HFFc6 (cell line): ENCODE data around the gene FBXO42. TPM values are rescaled to one million over a fixed set of nuclear protein-coding genes. Genes with fewer than 3 reads are reported as not detected.
"Not testable (repeated sequence)": the region's sequence is repeated elsewhere in the genome, so short reads cannot be mapped to it uniquely, and the experiment has no call there.

Experiments
- DNase-seq: peaks from one replicate; pipeline ENCODE4 v3.0.0-alpha.2; 2018
- H3K27ac Mint-ChIP-seq: 2 replicates; pipeline ENCODE4 v1.8.0; 2020; ENCODE audit warnings: mild to moderate bottlenecking, mixed read lengths
- H3K27me3 Mint-ChIP-seq: 2 replicates; pipeline ENCODE4 v1.8.0; 2021; ENCODE audit warnings: mild to moderate bottlenecking, moderate library complexity, mixed read lengths; ENCODE audit not compliant: insufficient read depth
- H3K36me3 Mint-ChIP-seq: 2 replicates; pipeline ENCODE4 v1.8.0; 2021; ENCODE audit warnings: low read depth, mixed read lengths
- H3K4me1 Mint-ChIP-seq: 2 replicates; pipeline ENCODE4 v1.8.0; 2020; ENCODE audit warnings: low read depth, mixed read lengths
- H3K4me3 Mint-ChIP-seq: 2 replicates; pipeline ENCODE4 v1.8.0; 2020; ENCODE audit warnings: mild to moderate bottlenecking, moderate library complexity, mixed read lengths
- H3K9me3 Mint-ChIP-seq: 2 replicates; pipeline ENCODE4 v1.8.0; 2020; ENCODE audit warnings: mild to moderate bottlenecking, mixed read lengths
- total RNA-seq, 6 experiments: library from RNA; stranded (reverse); fragmentation: NEBNext Ultra II Directional; extraction: Animal tissue kit (Norgen Biotek cat#: 25700); gene quantifications; 2 replicates in 1 of 6; 3 replicates in 5 of 6; pipeline ENCODE4 v1.2.3, GENCODE V29; 2021
- TF ChIP-seq, protein P1 (sequence below): fragments of 200-600 bp; sonication (generic); IDR thresholded peaks from 2 replicates; pipeline ENCODE4 v1.5.0; 2021; ENCODE audit warnings: antibody characterized with exemption, mild to moderate bottlenecking

Gene FBXO42
- total RNA-seq, 6 experiments from 2014 or later, result 11.5 to 15.2 (median 13.4) TPM

DNA sequence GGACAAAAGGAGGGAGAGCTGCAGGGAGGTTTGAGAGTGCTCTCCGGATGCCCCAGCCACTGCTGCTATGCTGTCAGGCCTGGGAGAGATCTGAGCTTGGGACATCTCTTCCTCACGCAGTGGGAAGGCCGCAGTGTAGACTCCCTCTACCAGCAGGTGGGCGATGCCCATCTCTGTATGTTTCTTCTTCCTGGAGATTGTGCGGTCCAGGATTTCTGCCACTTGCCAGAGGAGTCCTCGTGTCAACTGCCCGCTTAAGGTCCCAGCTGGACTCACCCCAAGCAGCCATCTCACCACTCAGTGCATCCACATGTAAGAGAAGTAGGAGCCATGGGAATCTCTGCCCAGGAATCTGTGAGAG, 126.2 kb downstream of the FBXO42 start:
- H3K4me1 Mint-ChIP-seq, result no peaks in the 10 kb centered on the region
- peaks cover 6% of the 10 kb centered on the region; the same call in 1 of the 2 replicates for H3K9me3 Mint-ChIP-seq
- H3K4me3 Mint-ChIP-seq, result no peak overlapping the region
- peaks cover 27% of the 10 kb centered on the region for H3K27me3 Mint-ChIP-seq
- no peaks in the 10 kb centered on the region for H3K36me3 Mint-ChIP-seq
- TF ChIP-seq, protein P1, sequence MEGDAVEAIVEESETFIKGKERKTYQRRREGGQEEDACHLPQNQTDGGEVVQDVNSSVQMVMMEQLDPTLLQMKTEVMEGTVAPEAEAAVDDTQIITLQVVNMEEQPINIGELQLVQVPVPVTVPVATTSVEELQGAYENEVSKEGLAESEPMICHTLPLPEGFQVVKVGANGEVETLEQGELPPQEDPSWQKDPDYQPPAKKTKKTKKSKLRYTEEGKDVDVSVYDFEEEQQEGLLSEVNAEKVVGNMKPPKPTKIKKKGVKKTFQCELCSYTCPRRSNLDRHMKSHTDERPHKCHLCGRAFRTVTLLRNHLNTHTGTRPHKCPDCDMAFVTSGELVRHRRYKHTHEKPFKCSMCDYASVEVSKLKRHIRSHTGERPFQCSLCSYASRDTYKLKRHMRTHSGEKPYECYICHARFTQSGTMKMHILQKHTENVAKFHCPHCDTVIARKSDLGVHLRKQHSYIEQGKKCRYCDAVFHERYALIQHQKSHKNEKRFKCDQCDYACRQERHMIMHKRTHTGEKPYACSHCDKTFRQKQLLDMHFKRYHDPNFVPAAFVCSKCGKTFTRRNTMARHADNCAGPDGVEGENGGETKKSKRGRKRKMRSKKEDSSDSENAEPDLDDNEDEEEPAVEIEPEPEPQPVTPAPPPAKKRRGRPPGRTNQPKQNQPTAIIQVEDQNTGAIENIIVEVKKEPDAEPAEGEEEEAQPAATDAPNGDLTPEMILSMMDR, result no peak
- H3K27ac Mint-ChIP-seq, result no peak overlapping the region
- no peak for DNase-seq

DNA sequence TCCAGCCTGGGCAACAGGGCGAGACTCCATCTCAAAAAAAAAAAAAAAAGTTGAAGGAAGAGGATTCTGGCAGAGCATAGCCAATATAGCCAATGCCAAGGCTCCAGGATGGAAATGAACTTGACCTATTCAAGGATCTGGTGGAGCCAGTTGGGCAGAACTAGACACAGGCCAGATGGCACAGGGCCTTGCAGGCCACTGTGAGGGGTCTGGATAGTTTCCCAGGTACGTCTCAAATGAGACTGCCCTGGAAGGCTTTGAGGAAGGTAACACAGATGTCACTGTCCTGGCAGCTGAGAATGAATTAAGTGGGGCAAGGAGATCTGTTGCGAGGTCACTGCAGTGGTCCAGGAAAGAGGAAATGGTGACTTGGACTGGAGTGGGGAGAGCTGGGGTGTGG, 127.8 kb downstream of the FBXO42 start:
- Mint-ChIP-seq H3K27me3 (peaks cover 27% of the 10 kb centered on the region), H3K4me1 (peaks cover 5% of the 10 kb centered on the region), H3K9me3 (peaks cover 6% of the 10 kb centered on the region; the same call in 1 of the 2 replicates), H3K4me3 (no peak overlapping the region), H3K27ac (no peak overlapping the region), H3K36me3 (no peaks in the 10 kb centered on the region)
- DNase-seq, result no peak
- TF ChIP-seq, protein P1, result no peak

DNA sequence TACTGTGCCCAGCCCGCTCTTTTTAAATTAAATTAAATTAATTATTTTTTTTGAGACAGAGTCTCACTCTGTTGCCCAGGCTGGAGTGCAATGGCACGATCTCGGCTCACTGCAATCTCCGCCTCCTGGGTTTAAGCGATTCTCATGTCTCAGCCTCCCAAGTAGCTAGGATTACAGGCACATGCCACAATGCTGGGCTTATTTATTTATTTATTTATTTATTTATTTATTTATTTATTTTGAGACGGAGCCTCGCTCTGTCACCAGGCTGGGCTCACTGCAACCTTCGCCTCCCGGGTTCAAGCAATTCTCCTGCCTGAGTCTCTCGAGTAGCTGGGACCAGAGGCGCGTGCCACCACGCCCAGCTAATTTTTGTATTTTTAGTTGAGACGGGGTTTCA, 129.6 kb downstream of the FBXO42 start:
- not testable (repeated sequence) for H3K4me3 Mint-ChIP-seq, H3K4me1 Mint-ChIP-seq, H3K9me3 Mint-ChIP-seq, H3K27ac Mint-ChIP-seq, H3K36me3 Mint-ChIP-seq, DNase-seq
- peaks cover 19% of the 10 kb centered on the region for H3K27me3 Mint-ChIP-seq

DNA sequence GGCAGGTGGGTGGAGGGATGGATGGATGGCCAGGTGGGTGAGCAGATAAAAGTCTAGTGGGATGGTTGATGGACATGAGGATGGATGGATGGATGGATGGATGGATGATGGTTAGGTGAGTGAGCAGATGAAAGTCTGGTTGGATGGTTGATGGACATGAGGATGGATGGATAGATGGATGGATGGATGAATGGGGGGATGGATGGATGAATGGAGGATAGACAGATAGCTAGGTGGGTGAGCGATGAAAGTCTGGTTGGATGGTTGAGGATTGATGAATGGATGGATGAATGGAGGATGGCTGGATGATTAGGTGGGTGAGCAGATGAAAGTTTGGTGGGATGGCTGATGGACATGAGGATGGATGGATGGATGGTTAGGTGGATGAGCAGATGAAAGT, 130.8 kb downstream of the FBXO42 start:
- TF ChIP-seq, protein P1, result no peak
- Mint-ChIP-seq H3K27me3 (peaks cover 14% of the 10 kb centered on the region), H3K27ac (no peak overlapping the region), H3K4me1 (peaks cover 11% of the 10 kb centered on the region), H3K9me3 (no peaks in the 10 kb centered on the region), H3K36me3 (no peaks in the 10 kb centered on the region), H3K4me3 (no peak overlapping the region)
- DNase-seq, result no peak

DNA sequence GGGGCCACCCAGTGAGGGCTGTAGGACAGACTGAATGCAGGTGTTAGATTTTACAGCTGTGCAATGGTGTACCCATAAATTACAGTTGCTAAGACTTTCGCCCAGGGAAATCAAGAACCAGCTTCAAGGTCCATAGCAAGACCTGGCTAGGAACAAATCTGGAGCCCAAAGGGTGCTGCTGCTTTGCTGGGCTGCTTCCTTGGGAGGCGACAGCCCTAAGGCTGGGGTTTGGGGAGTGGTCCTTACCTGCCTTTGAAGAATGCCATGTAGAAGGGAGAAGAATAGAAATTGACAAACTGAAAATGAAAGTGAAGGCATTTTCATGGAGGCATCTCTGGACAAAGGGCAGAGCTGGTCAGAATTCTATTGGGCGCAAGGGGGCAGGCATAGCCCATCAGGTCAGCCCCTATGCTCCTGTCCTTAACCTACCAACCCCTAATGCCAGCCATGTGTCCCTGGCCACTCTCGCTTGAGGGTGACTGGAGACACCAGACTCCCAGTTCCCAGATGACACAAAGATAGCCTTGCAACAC, 132.2 kb downstream of the FBXO42 start:
- Mint-ChIP-seq H3K27me3 (peaks cover 5% of the 10 kb centered on the region), H3K9me3 (no peaks in the 10 kb centered on the region), H3K36me3 (no peaks in the 10 kb centered on the region), H3K27ac (no peak overlapping the region), H3K4me1 (peaks cover 17% of the 10 kb centered on the region), H3K4me3 (peak overlapping the region; percentile 63; the same call in 1 of the 2 replicates)
- TF ChIP-seq, protein P1, result no peak
- DNase-seq, result no peak

DNA sequence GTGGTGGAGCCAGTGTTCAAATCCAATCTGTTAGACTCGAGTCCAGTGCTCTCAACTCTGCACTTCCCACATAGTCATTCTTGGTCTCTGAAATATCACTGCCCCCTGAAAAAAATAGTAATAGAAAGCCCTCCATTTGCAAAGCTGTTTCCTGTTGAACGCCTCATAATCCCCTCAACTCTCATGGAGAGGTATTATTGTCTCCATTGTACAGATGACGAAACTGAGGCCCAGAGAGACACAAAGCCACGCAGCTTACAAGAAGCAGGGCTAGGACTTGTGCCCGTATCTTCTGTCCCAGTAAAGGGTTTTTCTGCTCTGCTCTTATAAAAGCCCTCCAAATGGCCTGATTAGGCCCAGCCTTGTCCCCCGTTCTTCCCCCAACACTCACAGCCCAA, 133.6 kb downstream of the FBXO42 start:
- Mint-ChIP-seq H3K36me3 (no peaks in the 10 kb centered on the region), H3K4me1 (peaks cover 17% of the 10 kb centered on the region), H3K4me3 (no peak overlapping the region; the same call in 1 of the 2 replicates), H3K27ac (no peak overlapping the region), H3K27me3 (peaks cover 5% of the 10 kb centered on the region), H3K9me3 (no peaks in the 10 kb centered on the region)
- TF ChIP-seq, protein P1, result no peak
- DNase-seq, result no peak
